GM12872 (cell line): Measurements from ENCODE around the gene SCEL.

Experiments
- TF ChIP-seq, protein P1 (sequence below): IDR thresholded peaks from 3 replicates; pipeline ENCODE4 v1.5.1; 2011; ENCODE audit warnings: low read depth, mild to moderate bottlenecking, low read length, moderate library complexity; ENCODE audit not compliant: insufficient read depth

SCEL gene

DNA sequence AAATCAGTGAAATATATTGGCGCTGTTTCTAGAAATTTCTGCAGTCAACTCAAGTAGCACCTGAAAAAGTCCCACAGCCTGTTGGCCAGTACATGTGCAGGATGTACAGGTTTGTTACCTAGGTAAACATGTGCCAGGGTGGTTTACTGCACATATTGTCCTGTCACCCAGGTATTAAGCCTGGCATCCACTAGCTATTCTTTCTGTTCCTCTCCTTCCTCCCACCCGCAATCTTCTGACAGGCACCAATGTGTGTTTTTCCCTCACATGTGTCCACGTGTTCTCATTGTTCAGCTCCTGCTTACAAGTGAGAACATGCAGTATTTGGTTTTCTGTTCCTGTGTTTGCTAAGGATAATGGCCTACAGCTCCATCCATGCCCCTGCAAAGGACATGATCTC lies 13.1 kb upstream of the SCEL start:
- TF ChIP-seq, protein P1, sequence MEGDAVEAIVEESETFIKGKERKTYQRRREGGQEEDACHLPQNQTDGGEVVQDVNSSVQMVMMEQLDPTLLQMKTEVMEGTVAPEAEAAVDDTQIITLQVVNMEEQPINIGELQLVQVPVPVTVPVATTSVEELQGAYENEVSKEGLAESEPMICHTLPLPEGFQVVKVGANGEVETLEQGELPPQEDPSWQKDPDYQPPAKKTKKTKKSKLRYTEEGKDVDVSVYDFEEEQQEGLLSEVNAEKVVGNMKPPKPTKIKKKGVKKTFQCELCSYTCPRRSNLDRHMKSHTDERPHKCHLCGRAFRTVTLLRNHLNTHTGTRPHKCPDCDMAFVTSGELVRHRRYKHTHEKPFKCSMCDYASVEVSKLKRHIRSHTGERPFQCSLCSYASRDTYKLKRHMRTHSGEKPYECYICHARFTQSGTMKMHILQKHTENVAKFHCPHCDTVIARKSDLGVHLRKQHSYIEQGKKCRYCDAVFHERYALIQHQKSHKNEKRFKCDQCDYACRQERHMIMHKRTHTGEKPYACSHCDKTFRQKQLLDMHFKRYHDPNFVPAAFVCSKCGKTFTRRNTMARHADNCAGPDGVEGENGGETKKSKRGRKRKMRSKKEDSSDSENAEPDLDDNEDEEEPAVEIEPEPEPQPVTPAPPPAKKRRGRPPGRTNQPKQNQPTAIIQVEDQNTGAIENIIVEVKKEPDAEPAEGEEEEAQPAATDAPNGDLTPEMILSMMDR: no peak

DNA sequence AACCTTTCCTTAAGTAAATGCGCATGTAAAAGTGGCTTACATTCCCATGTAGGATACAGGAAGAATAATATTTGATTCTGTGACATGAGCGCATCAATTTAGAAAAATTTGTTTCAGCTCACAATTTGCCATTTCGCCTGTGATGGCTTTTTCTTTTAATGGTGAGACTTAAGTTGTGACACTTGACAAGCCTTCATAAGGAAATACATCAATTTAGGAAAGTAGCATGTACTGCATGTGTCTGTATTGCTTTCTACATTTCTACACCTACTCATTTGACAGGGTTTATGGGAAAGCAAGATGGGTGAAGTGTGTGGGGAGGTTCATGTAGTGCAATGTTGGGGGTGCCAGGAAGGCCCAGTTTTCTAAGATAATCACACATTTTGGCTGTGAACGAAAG lies 12.1 kb upstream of the SCEL start:
- TF ChIP-seq, protein P1: no peak

DNA sequence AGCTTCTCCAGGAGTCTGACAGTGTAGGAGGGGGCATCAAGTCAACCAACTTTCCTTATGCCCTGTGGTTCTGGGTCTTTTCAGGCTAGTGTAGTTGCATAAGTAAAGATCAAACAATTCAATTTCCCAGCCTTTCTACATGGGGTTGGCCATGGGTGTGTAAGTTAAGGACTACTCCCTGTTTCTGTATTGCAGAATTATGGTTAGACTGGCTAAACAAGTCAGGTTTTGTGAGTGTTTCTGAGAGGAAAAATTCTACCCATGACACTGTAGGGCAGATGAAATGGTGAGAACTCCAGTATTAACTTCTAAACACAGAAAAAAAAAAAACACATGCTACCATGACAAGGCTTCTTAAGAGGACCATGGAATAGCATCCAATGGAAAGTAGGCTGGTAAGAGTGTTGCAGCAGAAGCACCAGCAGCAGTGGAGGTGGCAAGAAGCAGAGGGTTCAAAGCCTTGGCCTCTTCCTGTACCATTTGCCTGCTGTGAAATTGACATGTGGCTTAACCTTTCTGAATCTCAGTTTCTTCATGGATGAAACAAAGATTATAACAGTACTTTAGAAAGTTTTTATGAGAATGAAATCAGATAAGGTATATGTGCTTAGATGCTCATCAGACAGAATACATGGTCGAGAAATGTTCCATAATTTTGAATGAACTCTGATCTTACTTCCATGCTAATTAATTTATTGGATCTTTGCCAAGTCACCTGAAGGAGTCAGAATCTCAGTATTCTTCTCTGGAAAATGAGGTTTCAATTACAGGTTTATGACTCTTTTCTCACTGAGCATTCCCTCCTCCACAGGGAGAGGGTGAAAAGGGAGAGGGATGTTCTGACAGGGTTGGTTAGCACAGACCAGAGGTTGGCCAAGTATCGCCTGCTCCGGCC lies 11.4 kb upstream of the SCEL start:
- TF ChIP-seq, protein P1: no peak

DNA sequence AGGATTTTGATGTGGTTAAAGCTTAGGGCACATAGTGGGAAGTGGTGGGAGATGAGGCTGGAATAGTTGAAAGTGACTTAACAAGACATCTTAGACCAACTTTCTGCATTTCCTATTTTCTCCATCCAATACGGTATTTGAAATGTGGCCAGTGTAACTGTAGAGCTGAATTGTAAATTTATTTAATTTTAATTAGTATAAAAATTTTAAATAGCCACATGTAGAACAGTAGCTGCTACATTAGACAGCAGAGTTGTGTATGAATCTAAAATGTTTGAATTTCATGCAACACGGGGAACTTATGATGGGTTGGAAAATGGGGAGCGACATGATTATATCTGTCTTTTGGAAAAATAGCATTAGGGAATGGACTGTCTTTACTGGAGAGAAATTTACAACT lies 7.1 kb upstream of the SCEL start:
- TF ChIP-seq, protein P1: no peak

DNA sequence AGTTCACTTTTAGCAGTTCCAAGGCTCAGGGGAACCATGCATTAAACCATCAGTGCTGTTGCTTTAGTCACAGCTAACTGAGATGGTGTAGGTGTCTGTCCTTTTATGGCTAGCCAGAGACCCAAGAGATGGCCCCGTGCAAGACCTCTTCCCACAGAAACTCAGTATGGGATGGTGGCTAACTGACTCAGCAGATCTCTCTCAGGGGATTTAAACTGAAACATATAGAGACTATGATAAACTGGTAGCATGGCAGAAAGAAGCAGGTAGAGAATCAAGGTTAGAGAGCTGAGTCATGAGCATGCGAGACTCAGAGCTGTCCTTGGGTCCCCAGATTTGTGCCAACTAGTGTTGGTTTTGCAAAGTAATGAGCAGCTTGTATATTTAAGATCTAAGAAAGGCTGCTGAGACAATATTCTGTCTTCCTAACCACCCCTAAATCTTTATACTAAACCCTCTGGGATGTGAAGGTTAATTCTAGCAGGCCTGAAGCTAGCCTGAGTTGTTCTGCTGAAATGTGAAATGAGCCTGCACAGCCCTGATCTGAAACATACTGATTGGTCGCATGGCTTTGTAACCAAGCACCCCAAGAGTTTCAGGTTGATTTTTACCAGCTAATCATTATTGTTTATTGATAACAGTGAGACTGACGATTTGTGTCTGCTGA lies 6.5 kb upstream of the SCEL start:
- TF ChIP-seq, protein P1: no peak

DNA sequence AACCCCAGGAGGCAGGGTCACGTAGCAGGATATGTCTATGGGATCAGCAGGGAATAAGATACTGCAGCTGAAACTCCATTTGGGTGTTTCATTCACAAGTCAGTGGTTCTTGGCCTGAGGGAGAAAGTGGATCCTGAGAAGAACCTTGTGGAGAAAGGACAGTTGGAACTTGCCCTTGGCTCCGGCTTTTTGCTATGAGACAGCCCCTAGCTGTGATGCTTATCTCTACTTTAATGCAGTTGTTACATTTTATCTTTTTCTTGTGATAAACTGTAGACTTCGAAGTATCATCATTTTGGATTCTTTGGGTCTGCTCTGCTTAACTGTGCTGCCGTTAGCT lies 6.0 kb upstream of the SCEL start:
- TF ChIP-seq, protein P1: no peak

DNA sequence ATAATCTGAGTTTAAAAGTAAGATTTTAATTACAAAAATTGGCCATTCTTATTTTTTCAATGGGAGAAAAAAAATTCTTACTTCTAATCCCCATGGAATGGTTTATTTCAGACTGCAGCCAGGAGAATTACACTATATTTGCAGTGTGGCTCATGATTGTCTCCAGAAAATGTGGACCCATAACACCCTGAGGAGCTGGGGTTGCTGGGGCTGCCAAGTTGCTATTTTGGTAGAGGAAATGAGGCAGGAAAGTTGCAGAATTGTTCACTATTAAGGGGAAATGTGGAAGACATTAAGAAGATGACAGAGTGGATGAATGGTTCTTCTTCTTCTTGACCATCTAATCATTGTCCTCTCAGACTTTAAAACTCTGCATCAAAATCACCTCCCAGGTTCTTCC lies 4.6 kb upstream of the SCEL start:
- TF ChIP-seq, protein P1: no peak
